OCI-LY7 (cell line): ENCODE results near the gene LCN6.

Source experiments
- CTCF ChIP-seq: fragments of 200-600 bp; sonication (generic); conservative IDR thresholded peaks from 2 replicates; pipeline ENCODE4 v1.5.1; 2014; ENCODE audit warnings: mild to moderate bottlenecking, antibody characterized with exemption, low read length, moderate library complexity, mixed read lengths
- EZH2phosphoT487 ChIP-seq: fragments of 200-600 bp; sonication (generic); IDR thresholded peaks from 2 replicates; pipeline ENCODE4 v1.6.1; 2018; ENCODE audit warnings: low read depth, borderline replicate concordance, mild to moderate bottlenecking, mixed run types, antibody characterized with exemption, low read length, moderate library complexity, mixed read lengths

DNA sequence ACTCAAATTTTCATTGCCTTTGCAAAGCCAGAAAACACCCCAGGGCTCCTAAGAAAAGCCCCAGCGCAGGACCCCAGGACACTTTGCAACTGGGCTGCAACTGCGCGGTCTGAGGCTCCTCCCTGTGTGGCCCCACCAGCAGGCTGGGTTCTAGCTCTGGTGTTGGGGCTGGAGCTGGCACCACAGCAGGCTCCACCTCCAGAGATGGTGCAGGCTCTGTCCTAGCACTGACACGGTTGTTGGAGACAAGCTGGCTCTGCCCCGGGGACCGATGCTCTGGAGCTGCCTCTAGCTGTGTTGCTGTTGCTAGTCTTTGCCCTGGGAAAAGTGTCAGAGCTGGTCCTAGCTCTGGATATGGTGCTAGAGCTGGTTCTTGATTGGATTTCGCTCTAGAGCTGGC, 19.2 kb downstream of the LCN6 start:
- TF ChIP-seq CTCF = no peak
- TF ChIP-seq EZH2phosphoT487 = no peak
